Diencephalon (tissue), 1 donor: ENCODE data around the gene ANP32B. TPM values are rescaled to one million over a fixed set of nuclear protein-coding genes. Genes with fewer than 3 reads are reported as not detected.

Experiments
- small RNA-seq: library from RNA; depleted of rRNA; stranded (forward); fragments of <200 nt; gene quantifications from one replicate; pipeline ENCODE3, GENCODE V24; 2014
- total RNA-seq: library from RNA; depleted of rRNA; stranded (reverse); fragments of >200 nt; gene quantifications from one replicate; pipeline ENCODE4 v1.2.3, GENCODE V29; 2014

Gene ANP32B
- 7.2 TPM for total RNA-seq

DNA sequence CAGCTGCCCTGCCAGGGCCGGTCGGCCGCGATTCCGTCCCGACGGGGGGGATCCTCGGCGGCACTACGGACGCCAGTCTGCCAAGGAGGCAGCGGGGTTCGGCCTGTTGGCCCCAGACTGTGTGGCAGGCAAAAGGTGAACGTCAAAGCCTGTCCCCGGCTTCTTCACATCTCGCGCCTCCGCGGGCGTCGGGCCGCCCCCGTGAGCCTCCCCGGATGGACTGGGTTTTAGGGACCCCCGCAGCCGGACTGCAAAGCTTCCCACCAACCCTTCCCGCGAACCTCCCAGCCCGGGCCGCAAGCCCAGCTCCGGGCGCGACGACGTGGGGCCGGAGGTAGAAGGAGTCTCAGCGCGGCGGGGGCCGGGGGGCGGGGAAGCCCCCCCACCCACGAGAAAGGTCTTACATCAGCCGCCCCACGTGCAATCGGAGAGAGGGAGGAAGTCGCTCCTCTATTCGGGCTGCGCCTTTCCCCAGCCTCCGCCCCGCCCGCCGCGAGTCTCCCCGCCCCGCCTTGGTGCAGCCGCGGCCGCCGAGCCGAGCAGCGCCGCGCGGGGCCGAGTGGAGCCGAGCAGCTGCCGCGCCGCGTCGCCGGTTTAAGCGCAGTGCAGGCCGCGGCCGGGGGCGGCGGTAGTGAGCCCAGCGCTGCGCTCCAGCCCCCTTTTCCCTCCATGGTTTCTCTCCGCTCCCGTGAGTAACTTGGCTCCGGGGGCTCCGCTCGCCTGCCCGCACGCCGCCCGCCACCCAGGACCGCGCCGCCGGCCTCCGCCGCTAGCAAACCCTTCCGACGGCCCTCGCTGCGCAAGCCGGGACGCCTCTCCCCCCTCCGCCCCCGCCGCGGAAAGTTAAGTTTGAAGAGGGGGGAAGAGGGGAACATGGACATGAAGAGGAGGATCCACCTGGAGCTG lies at the start of gene ANP32B:
Gene ANP32B (plus strand): TSS at position 659 of the 906 bp plus-strand sequence. CDS start 215 bp downstream, at position 874.

DNA sequence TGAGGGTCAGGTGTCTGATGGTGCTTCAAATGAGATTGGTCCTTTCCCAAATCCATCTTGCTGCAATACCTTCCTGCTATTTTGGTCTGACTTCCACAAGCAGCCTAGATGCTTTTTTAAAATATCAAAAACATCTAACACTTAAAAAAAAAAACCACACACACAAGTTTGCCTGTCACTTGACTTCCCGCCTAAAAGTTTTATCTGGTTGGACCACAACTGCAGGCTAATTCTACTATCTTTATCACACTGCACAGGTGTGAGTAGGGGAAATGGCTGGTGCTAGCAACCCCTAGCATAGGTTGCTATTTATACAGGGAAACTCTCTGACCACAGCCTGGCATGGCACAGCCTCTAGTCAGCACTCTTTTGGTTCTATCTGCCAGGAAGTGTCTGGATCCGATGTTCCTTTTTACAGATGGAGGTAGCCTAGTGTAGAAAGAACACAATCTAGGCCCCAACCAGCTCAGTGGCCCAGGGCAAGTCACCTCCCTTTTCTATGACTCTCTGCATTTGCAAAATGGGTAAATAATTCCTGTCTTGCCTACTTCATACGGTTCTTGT lies 45.0 kb upstream of the ANP32B start, which contains the start of gene HEMGN:
Gene HEMGN (minus strand): TSS at position 92 of the 564 bp plus-strand sequence. CDS start 36 bp downstream, at position 56.

DNA sequence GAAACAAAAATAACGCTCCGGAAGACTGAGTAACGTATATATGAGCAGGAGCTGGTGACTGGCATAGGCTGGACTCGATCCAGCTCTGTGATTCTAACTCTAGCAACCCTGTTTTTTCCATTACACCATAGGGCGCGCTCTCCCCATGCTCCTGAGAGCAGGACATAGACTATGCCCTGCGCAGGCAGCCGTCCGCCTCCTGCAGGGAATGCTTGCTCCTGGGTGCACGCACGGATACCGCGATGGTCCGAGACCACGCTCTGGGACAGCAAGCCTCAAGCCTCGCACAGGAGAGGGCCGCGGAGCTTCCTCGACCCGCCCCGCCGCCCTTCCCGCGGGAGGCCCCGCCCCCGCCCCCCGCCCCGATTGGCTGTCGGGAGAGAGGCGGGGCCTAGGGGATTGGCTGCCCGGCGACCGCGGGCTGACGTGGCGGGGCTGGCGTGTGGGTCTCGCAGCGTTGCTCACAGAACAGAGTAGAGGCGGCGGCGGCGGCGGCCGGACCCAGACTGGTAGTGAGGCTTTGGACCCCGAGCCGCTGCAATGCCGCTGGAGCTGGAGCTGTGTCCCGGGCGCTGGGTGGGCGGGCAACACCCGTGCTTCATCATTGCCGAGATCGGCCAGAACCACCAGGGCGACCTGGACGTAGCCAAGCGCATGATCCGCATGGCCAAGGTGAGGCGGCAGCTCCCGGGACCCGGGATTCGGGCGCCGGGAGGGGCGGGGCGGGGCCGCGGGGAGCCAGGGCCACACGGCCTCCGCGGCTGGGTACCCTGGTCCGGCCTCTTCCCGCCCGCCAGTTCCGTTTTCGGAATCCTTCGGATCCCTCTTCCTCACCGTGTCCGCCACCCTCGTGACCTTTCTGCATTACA lies 73.4 kb downstream of the ANP32B start, which contains the start of gene NANS:
Gene NANS (plus strand): TSS at position 464 of the 869 bp plus-strand sequence. CDS start 77 bp downstream, at position 541.

Small RNAs within 50 kb of the gene (small RNA-seq; reads per million reads assigned to genes)
- gene RNU6-918P: not detected

Other genes starting within 250 kb of the ANP32B start
- not detected for gene FOXE1, start 130.1 kb upstream of the ANP32B start, total RNA-seq
- gene TRMO, start 60.8 kb upstream of the ANP32B start, total RNA-seq: 19.6 TPM
- 4.2 TPM for gene HEMGN, start 45.2 kb upstream of the ANP32B start, total RNA-seq
- gene NANS, start 73.4 kb downstream of the ANP32B start, total RNA-seq: 27.2 TPM
- gene TRIM14, start 135.9 kb downstream of the ANP32B start, total RNA-seq: 2.8 TPM
- gene CORO2A, start 209.3 kb downstream of the ANP32B start, total RNA-seq: 7.6 TPM